ENCODE measurements around the gene CCDC146.

Gene CCDC146

DNA sequence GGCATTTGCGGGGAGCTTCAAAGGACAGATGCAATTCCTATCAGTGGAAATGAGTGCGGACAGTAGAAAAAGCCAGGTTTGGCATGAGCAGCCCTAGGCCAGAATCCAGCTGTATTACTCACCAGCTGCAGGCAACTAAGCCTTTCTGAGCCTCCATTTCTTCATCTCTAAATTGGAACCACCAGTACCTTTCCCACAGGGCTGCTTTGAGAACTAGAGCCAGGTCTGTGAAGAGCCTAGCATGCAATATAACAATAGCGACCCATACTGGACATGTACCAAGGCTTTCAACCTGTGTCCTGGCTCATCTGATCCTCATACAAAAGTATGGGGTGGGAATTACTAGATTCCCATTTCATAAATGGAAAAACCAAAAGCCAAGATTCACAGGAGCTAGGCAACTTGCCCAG is 192.8 kb downstream of the CCDC146 start:
- no peak overlapping the region for H3K9ac ChIP-seq
- H3K27ac ChIP-seq: no peak overlapping the region
- no peaks in the 10 kb centered on the region for H3K9me3 ChIP-seq
- no peaks in the 10 kb centered on the region for H3K27me3 ChIP-seq
- H3K36me3 ChIP-seq: peaks cover 5% of the 10 kb centered on the region; the same call in 1 of the 2 replicates
- H3K4me2 ChIP-seq: no peak overlapping the region
- no peaks in the 10 kb centered on the region for H4K20me1 ChIP-seq
- no peak overlapping the region for H3K4me3 ChIP-seq
- H3K4me1 ChIP-seq: no peaks in the 10 kb centered on the region
- no peak for TF ChIP-seq Cebpa-rat (IDR thresholded peaks at IDR 0.05)

DNA sequence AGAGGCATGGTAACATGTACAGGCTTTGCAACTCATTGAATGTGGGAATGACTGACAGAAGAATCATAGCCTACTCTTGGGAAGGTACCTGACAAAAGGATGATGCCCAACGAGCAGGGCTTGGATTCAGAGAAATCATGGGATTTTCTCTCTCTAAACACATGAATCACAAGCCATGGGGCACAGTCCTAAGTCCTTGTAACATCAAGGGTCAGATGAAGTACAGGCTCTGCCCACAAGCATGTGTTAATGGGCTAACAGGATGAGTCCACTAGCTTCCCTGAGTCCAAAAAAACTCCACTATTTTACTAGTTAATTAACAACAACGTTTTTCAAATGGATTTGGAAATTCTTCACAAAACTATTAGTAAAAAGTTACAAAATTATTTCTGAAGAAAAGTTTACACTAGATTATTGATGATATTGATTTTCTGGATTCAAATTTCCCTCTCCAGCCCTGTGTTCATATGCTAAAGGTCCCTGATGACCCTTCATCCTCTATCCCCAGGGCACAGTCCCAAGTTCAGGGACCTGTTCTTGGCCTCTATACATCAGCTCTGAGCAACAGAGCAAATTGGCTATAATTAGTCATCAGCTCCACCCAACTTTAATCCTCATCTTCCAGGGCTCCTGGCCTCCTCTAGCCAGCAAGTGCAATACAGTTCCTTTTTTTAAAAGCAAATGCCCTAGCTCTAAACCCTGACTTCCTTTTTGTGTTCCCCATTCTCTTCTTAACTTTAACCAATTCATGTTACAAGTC is 194.0 kb downstream of the CCDC146 start:
- Histone ChIP-seq H3K4me1 (no peaks in the 10 kb centered on the region), H3K4me3 (no peak overlapping the region)

GRCh38 chr7:77318019-77318418 is 195.6 kb downstream of the CCDC146 start:
- no peaks in the 10 kb centered on the region for H4K20me1 ChIP-seq
- H3K27ac ChIP-seq: no peak overlapping the region
- no peaks in the 10 kb centered on the region for H3K27me3 ChIP-seq
- TF ChIP-seq Cebpa-rat (IDR thresholded peaks at IDR 0.05): no peak
- no peak overlapping the region for H3K4me2 ChIP-seq
- H3K36me3 ChIP-seq: peaks cover 5% of the 10 kb centered on the region; the same call in 1 of the 2 replicates
- H3K4me1 ChIP-seq: no peaks in the 10 kb centered on the region
- no peaks in the 10 kb centered on the region for H3K9me3 ChIP-seq
- no peak overlapping the region for H3K4me3 ChIP-seq
- no peak overlapping the region for H3K9ac ChIP-seq

More for the DNA sequence above, 194.0 kb downstream of the CCDC146 start:
- H3K27me3 ChIP-seq: no peaks in the 10 kb centered on the region
- no peak overlapping the region for H3K27ac ChIP-seq
- no peak overlapping the region for H3K4me2 ChIP-seq
- no peak for TF ChIP-seq Cebpa-rat (IDR thresholded peaks at IDR 0.05)
- no peaks in the 10 kb centered on the region for H3K9me3 ChIP-seq
- H3K36me3 ChIP-seq: peaks cover 5% of the 10 kb centered on the region; the same call in 1 of the 2 replicates
- no peaks in the 10 kb centered on the region for H4K20me1 ChIP-seq
- no peak overlapping the region for H3K9ac ChIP-seq

GRCh38 chr7:77320137-77320536 is 197.7 kb downstream of the CCDC146 start:
- Histone ChIP-seq H4K20me1 (no peaks in the 10 kb centered on the region), H3K36me3 (no peaks in the 10 kb centered on the region), H3K9ac (no peak overlapping the region), H3K27me3 (no peaks in the 10 kb centered on the region), H3K4me3 (no peak overlapping the region), H3K4me2 (no peak overlapping the region), H3K9me3 (no peaks in the 10 kb centered on the region), H3K27ac (no peak overlapping the region), H3K4me1 (no peaks in the 10 kb centered on the region)
- TF ChIP-seq Cebpa-rat (IDR thresholded peaks at IDR 0.05): no peak

DNA sequence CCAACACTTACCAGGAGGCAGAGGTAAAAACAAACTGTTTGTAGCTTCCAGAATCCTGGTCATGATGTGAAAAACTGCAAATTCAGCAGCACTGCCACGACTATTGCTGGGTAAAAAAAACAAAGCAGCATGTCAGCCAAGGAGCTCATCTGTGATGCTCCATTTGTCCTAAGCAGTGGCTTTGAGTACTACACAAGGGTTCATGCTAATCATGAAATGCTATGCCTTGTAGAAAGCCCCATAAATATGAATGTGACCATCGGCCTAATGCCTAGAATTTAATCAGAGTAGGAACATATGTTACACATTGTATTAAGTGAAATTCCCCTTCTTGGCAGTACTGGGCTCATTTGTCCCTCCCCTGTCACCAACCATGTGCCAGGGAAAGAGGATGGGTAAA is 198.3 kb downstream of the CCDC146 start:
- no peak overlapping the region for H3K4me2 ChIP-seq
- no peaks in the 10 kb centered on the region for H3K36me3 ChIP-seq
- no peaks in the 10 kb centered on the region for H3K9me3 ChIP-seq
- no peak overlapping the region for H3K27ac ChIP-seq
- no peaks in the 10 kb centered on the region for H3K4me1 ChIP-seq
- H3K4me3 ChIP-seq: no peak overlapping the region
- no peak overlapping the region for H3K9ac ChIP-seq
- no peak for TF ChIP-seq Cebpa-rat (IDR thresholded peaks at IDR 0.05)
- no peaks in the 10 kb centered on the region for H3K27me3 ChIP-seq
- no peaks in the 10 kb centered on the region for H4K20me1 ChIP-seq

DNA sequence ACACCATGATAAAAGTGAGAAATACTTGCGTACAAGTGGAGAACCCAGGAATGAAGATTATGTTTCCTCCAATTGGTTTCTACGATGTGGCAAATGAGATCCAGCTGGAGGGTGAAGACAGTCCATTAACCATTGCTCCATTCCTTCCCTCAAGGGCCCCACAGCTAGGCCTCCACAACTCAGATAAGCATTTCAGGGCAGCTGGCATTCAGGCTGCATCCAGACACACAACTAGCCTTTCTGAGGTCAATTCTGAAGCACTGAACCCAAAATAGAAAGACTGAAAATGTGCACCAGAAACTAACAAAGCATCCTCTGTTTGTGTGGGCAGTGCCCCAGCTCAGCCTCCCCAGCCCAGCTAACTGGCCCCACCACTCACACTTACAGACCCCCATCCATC is 198.9 kb downstream of the CCDC146 start:
- Histone ChIP-seq H3K9ac (no peak overlapping the region), H3K4me2 (no peak overlapping the region), H3K4me1 (no peaks in the 10 kb centered on the region), H3K9me3 (no peaks in the 10 kb centered on the region), H3K27ac (no peak overlapping the region), H3K36me3 (no peaks in the 10 kb centered on the region), H3K4me3 (no peak overlapping the region), H3K27me3 (no peaks in the 10 kb centered on the region), H4K20me1 (no peaks in the 10 kb centered on the region)
- TF ChIP-seq Cebpa-rat (IDR thresholded peaks at IDR 0.05): no peak

DNA sequence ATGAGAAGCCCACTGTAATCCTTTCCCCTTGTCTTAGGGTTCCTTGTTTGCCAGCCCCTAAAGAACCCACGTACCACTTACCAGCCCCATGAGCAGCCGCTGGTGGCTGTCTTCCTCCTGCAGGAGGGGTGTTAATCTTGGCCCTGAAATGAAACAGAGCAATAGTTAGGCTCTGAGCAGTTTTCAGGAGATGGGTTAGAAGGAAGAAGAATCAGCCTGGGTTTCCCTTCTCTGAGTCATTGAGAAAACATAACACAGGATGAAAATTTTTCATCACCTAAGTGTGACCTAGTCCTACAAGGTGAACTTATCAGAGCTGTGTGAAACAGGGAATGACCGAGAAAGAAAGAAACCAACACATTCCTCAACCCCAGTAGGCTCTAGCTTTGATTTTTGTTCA is 203.7 kb downstream of the CCDC146 start:
- Histone ChIP-seq H4K20me1 (no peaks in the 10 kb centered on the region), H3K4me1 (peaks cover 43% of the 10 kb centered on the region), H3K4me2 (no peak overlapping the region), H3K27ac (no peak overlapping the region), H3K27me3 (no peaks in the 10 kb centered on the region), H3K36me3 (no peaks in the 10 kb centered on the region), H3K4me3 (no peak overlapping the region), H3K9ac (no peak overlapping the region), H3K9me3 (no peaks in the 10 kb centered on the region)
- no peak for TF ChIP-seq Cebpa-rat (IDR thresholded peaks at IDR 0.05)

GRCh38 chr7:77327067-77327931 is 204.9 kb downstream of the CCDC146 start:
- H3K27ac ChIP-seq: no peak overlapping the region
- H3K4me1 ChIP-seq: peaks cover 54% of the 10 kb centered on the region
- no peaks in the 10 kb centered on the region for H3K9me3 ChIP-seq
- H3K4me2 ChIP-seq: peak overlapping the region; percentile 71
- H3K9ac ChIP-seq: no peak overlapping the region
- peak; percentile 65 for TF ChIP-seq Cebpa-rat (IDR thresholded peaks at IDR 0.05)
- H3K36me3 ChIP-seq: no peaks in the 10 kb centered on the region
- no peak overlapping the region for H3K4me3 ChIP-seq
- H4K20me1 ChIP-seq: no peaks in the 10 kb centered on the region
- H3K27me3 ChIP-seq: no peaks in the 10 kb centered on the region

DNA sequence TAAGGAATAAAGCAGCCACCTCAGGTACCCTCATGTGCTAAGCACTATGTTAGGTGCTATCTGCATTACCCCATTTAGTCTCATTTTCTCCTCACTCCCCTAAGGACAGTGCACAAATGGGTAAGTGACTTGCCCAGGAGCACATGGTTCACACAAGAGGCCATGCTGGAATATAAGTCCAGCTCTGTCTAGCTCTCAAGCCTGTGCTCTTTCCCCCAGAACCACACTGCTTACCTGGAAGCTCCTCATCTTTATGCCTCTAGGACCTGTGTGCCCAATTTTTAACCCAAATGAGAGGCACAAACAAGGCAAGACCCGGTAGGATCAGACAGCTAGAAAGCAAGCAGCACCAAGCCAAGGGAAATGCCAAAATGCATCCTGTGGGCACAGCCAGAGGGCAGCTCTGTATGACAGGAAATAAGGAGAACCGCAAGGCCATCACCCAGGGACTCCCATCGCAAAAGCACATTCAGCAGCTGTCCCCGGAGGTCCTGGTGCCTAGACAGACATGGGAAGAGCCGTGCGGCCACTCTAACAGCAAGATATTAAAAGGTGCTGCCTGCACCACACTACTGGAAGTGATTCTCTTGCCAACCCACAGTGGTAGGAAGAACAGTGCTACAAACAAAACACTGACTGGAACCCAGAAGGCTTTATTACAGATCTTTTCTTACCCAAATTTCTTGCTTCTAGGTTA is 205.7 kb downstream of the CCDC146 start:
- TF ChIP-seq Cebpa-rat (IDR thresholded peaks at IDR 0.05): no peak
- H3K9ac ChIP-seq: no peak overlapping the region

More for the DNA sequence above, 205.7 kb downstream of the CCDC146 start:
- H3K27ac ChIP-seq: no peak overlapping the region
- no peaks in the 10 kb centered on the region for H3K27me3 ChIP-seq
- H4K20me1 ChIP-seq: no peaks in the 10 kb centered on the region
- peaks cover 54% of the 10 kb centered on the region for H3K4me1 ChIP-seq
- H3K4me3 ChIP-seq: no peak overlapping the region
- H3K4me2 ChIP-seq: peak overlapping the region; percentile 71
- H3K36me3 ChIP-seq: no peaks in the 10 kb centered on the region
- H3K9me3 ChIP-seq: no peaks in the 10 kb centered on the region

Measured in BLaER1 (cell line).